Spinal cord (tissue), 10 donors: ENCODE results near the gene WNT9B. TPM values are rescaled to one million over a fixed set of nuclear protein-coding genes. Genes with fewer than 3 reads are reported as not detected.
A peak's percentile ranks its signal among the peaks of the same experiment; 100 is the strongest.

ENCODE experiments used
- DNase-seq, 6 donors: peaks; one replicate each; pipeline versions ENCODE4 v3.0.0 to v3.0.0-alpha.2; 2013 to 2015; ENCODE audit warnings: low spot score in 6 of 6, low read depth in 4 of 6
- H3K27ac ChIP-seq: one replicate; pipeline ENCODE4 v1.5.1; 2013; ENCODE audit warnings: low read depth, low read length, control low read depth
- H3K27me3 ChIP-seq: one replicate; pipeline ENCODE4 v1.6.1; 2013; ENCODE audit warnings: low read length; ENCODE audit not compliant: control insufficient read depth, insufficient read depth
- H3K36me3 ChIP-seq: one replicate; pipeline ENCODE4 v1.6.1; 2013; ENCODE audit warnings: low read length; ENCODE audit not compliant: control insufficient read depth, insufficient read depth
- H3K4me1 ChIP-seq: one replicate; pipeline ENCODE4 v1.6.1; 2013; ENCODE audit warnings: low read length; ENCODE audit not compliant: control insufficient read depth, insufficient read depth
- H3K4me3 ChIP-seq: one replicate; pipeline ENCODE4 v1.5.1; 2013; ENCODE audit warnings: low read depth, low read length, control low read depth
- H3K9me3 ChIP-seq: one replicate; pipeline ENCODE4 v1.6.1; 2013; ENCODE audit warnings: low read length; ENCODE audit not compliant: control insufficient read depth, insufficient read depth
- whole genome bisulfite sequencing: methylation state at CpG from one replicate; pipeline ENCODE4 v1.1.5; 2013; ENCODE audit warnings: missing lambda C conversion rate; ENCODE audit not compliant: insufficient coverage; 5-methylcytosine and 5-hydroxymethylcytosine counted together
- polyA plus RNA-seq, 2 donors: library from polyadenylated mRNA; unstranded; fragments of 120-200 nt; gene quantifications; one replicate each; pipeline ENCODE4 v1.2.1, GENCODE V29; 2013; ENCODE audit not compliant: insufficient read length in 2 of 2
- total RNA-seq, 2 donors: library from RNA; depleted of rRNA in 1 of 2; stranded (reverse); fragments of 120-200 nt in 1 of 2; fragments of >200 nt in 1 of 2; gene quantifications; one replicate each; pipeline versions ENCODE4 v1.2.3 to v1.2.4, GENCODE V29; 2013 to 2014
- donor health status: healthy.

WNT9B gene
- total and polyA plus RNA-seq, 4 donors = 0.44 to 2.1 (median 0.96) TPM

DNA sequence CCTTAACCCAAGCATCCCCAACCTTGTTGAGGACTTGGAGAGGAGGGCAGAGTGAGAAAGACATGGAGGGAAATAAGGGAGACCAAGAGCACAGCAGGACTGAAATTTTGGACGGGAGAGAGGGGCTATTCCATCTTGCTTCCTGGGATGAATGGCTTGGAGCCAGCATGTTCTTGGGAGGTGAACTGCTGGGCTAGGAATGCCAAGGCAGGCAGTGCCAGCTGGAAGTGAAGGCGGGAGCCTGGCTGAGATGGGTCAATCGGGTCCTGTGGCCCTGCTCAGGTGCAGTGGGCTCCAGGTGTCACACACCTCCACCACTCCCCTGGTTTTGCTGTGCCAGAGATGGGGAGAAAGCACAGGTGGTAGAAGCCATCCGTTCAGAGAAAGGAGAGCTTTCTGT lies 25.5 kb downstream of the WNT9B start:
- Histone ChIP-seq H3K4me3 (no peak overlapping the region), H3K4me1 (peaks cover 10% of the 10 kb centered on the region), H3K27ac (no peak overlapping the region), H3K36me3 (peaks cover 25% of the 10 kb centered on the region), H3K9me3 (no peaks in the 10 kb centered on the region), H3K27me3 (no peaks in the 10 kb centered on the region)
- peak in 1 of 6 donors; percentile 7 for DNase-seq
- 75% methylated on average over 3 of the region's 4 CpGs for WGBS

GRCh38 chr17:46877466-46877865 lies 26.1 kb downstream of the WNT9B start:
- no peak for DNase-seq
- 89% methylated on average over 4 of the region's 6 CpGs for WGBS
- peaks cover 10% of the 10 kb centered on the region for H3K4me1 ChIP-seq
- no peaks in the 10 kb centered on the region for H3K9me3 ChIP-seq
- no peaks in the 10 kb centered on the region for H3K27me3 ChIP-seq
- H3K4me3 ChIP-seq = no peak overlapping the region
- H3K36me3 ChIP-seq = peaks cover 22% of the 10 kb centered on the region
- no peak overlapping the region for H3K27ac ChIP-seq

- no peak overlapping the region for H3K27ac ChIP-seq
- DNase-seq = no peak
These were observed 26.7 kb downstream of the WNT9B start for GRCh38 chr17:46878055-46878454.

DNA sequence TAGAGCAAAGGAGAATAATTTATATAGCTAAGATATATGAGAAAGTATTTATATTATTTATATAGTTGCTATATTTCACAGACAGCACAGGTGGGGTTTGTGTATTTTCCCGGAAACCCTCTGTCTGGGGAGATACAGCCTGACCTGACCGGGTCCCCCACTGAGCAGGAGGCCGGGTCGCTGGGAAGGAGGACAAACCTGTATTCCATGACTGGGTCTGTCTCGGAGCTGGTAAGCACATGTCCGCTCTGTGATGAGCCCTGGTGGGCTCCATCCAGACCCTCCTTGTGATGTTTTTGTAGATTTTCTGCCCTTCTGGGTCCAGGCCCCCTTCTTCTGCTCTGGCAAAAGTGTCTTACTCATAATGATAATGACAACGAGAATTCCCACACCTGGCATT lies 27.7 kb downstream of the WNT9B start:
- Histone ChIP-seq H3K36me3 (peaks cover 21% of the 10 kb centered on the region), H3K27me3 (no peaks in the 10 kb centered on the region), H3K27ac (no peak overlapping the region), H3K9me3 (no peaks in the 10 kb centered on the region), H3K4me1 (peaks cover 10% of the 10 kb centered on the region), H3K4me3 (no peak overlapping the region)
- DNase-seq = no peak
- 90% methylated on average over 2 of the region's 7 CpGs for WGBS

More at GRCh38 chr17:46878055-46878454, 26.7 kb downstream of the WNT9B start:
- Histone ChIP-seq H3K4me1 (peaks cover 10% of the 10 kb centered on the region), H3K4me3 (no peak overlapping the region), H3K36me3 (peaks cover 21% of the 10 kb centered on the region), H3K27me3 (no peaks in the 10 kb centered on the region), H3K9me3 (no peaks in the 10 kb centered on the region)
- WGBS = 69% methylated on average over 6 of the region's 6 CpGs

DNA sequence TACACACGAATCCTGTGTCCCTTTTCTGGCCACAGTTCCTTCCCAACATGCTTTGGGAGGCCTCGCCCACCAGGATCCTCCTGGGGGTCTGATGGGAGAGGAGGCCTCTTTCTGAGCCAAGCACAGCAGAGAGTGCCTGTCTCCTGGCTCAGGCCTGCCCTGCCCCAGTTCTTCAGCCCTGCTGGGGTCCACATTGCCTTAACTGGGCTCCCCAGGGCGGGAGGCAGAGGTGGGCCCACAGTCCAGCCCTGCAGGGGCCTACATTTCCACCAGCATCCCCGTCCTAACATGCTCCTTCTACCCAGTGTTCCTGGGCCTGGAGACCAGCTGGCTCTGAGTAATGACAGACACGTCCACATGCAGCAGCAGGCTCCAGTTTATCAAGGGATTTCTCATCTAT lies 29.6 kb downstream of the WNT9B start:
- no peak overlapping the region for H3K4me3 ChIP-seq
- H3K9me3 ChIP-seq = no peaks in the 10 kb centered on the region
- H3K27me3 ChIP-seq = no peaks in the 10 kb centered on the region
- no peak overlapping the region for H3K27ac ChIP-seq
- peaks cover 14% of the 10 kb centered on the region for H3K36me3 ChIP-seq
- WGBS = 77% methylated on average over 4 of the region's 5 CpGs
- peaks cover 10% of the 10 kb centered on the region for H3K4me1 ChIP-seq
- no peak for DNase-seq

DNA sequence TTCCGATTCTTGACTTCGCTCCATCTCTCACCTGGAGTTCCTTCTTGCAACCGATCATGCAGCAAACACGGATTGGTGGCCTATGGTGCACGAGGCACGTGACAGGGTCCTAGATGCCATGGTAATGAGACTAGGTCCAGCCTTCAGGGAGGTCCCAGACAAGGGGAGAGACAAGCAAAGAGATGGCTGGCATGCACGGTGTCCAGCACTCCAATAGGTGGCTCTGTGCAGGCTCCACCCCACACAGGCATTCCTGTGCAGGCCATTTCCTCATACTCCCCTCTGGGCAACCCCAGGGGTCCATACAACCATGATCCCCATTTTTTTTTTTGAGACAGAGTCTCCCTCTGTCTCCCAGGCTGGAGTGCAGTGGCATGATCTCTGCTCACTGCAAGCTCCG lies 31.3 kb downstream of the WNT9B start:
- no peaks in the 10 kb centered on the region for H3K9me3 ChIP-seq
- H3K27me3 ChIP-seq = no peaks in the 10 kb centered on the region
- DNase-seq = no peak
- H3K4me3 ChIP-seq = no peak overlapping the region
- peaks cover 8% of the 10 kb centered on the region for H3K36me3 ChIP-seq
- WGBS = 86% methylated on average over 7 of the region's 8 CpGs
- no peak overlapping the region for H3K27ac ChIP-seq
- peaks cover 7% of the 10 kb centered on the region for H3K4me1 ChIP-seq

DNA sequence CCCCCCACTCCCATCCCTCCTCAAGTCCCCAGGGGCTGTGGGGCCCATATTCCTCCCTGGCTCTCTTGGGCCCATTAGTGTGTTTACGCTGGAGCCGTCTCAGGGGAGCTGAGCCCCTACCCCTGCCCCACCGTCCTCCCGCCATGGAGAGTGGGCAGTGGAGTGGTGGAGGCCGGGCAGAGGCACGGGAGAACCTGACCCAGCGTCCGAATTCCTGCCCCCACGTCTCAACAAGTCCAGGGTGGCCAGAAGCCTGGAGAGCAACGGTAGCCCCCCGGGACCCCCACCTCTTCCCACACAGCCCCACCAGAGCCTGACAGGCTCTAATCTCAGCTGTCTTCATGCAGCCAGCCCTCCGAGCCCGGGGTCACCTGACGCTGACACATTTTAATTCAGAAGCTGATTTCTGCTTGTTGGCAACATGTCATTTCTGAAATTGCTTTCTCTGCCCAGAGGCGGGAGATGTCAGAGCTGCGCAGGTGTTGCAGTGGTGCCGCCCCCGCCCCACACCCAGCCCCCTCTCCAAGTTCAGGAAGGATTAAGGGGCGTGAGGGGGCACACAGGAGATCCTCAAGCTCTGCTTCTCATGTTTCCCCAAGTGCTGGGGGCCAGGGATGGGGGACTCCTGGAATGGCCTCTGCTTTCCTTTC lies 32.6 kb downstream of the WNT9B start:
- DNase-seq = peak in 1 of 6 donors; percentile 34
- Histone ChIP-seq H3K9me3 (no peaks in the 10 kb centered on the region), H3K4me3 (no peak overlapping the region), H3K27ac (no peak overlapping the region), H3K36me3 (peaks cover 2% of the 10 kb centered on the region), H3K4me1 (no peaks in the 10 kb centered on the region), H3K27me3 (no peaks in the 10 kb centered on the region)
- 71% methylated on average over 13 of the region's 19 CpGs for WGBS

- Histone ChIP-seq H3K4me3 (no peak overlapping the region), H3K36me3 (peaks cover 2% of the 10 kb centered on the region), H3K27ac (no peak overlapping the region), H3K27me3 (no peaks in the 10 kb centered on the region), H3K9me3 (no peaks in the 10 kb centered on the region), H3K4me1 (no peaks in the 10 kb centered on the region)
- DNase-seq = no peak
- WGBS = 85% methylated on average over 5 of the region's 7 CpGs
These were observed 33.2 kb downstream of the WNT9B start for GRCh38 chr17:46884552-46884951.

DNA sequence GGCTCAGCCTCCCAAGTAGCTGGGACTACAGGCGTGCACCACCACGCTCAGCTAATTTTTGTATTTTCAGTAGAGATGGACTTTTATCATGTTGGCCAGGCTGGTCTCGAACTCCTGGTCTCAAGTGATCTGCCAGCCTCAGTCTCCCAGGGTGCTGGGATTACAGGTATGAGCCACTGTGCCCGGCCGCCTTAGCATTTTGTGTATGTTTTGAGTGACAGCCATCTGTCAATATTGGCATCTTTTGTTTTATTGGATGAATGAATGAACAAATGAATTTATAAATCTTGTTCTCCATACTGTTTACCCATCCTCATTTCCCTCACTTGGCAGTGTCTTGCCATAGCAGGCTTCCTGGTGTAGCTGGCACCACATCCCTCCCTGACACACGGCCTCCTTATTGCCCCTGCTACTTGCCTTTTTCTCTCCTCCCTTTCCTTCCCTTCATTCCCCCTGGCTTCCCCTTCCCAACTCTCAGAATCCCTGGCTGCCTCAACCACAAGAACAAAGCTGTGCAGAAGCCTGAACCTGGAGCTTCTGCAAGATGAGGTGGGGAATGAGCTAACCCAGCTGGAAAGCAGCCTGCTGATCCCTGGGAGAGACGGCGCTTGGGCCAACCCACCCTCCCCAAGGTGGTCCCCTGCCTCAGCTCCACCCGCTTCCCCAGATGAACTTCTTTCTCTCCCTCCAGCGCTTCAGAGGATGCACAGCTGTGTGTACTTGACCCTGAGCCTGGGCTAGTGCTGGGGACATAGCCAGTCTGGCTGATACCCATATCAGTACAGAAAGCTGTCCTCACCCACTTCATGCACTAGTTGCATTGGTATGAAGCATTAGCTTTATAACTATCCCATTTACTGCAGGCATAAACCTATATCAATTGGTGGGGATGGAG lies 34.3 kb downstream of the WNT9B start:
- Histone ChIP-seq H3K4me3 (no peak overlapping the region), H3K9me3 (no peaks in the 10 kb centered on the region), H3K27me3 (no peaks in the 10 kb centered on the region), H3K27ac (no peak overlapping the region), H3K4me1 (no peaks in the 10 kb centered on the region), H3K36me3 (peaks cover 2% of the 10 kb centered on the region)
- no peak for DNase-seq
- WGBS = 74% methylated on average over 6 of the region's 10 CpGs

- Histone ChIP-seq H3K27ac (no peak overlapping the region), H3K36me3 (no peaks in the 10 kb centered on the region), H3K27me3 (no peaks in the 10 kb centered on the region), H3K4me3 (no peak overlapping the region), H3K9me3 (no peaks in the 10 kb centered on the region), H3K4me1 (no peaks in the 10 kb centered on the region)
- DNase-seq = no peak
- WGBS = no CpG with 5 or more reads among the region's 1 CpG
These were observed 34.9 kb downstream of the WNT9B start for GRCh38 chr17:46886310-46886663.
